Adrenal gland (tissue), 5 donors: ENCODE results near the gene NIPA2.

ENCODE experiments used
- CTCF ChIP-seq, 6 experiments: fragments of 450-650 bp in 4 of 6; fragments of 200-600 bp in 2 of 6; sonication (generic) in 1 of 6; IDR thresholded peaks; 1 replicate in 5 of 6; 2 replicates in 1 of 6; pipeline versions ENCODE4 v1.5.1 to v1.8.0; 2016 to 2021; ENCODE audit warnings: antibody characterized with exemption in 6 of 6, mild to moderate bottlenecking in 2 of 6, moderate library complexity in 1 of 6
- POLR2A ChIP-seq, 2 donors: fragments of 450-650 bp; IDR thresholded peaks; one replicate each; pipeline ENCODE4 v1.6.1; 2017; ENCODE audit warnings: antibody characterized with exemption in 2 of 2, mild to moderate bottlenecking in 2 of 2, moderate library complexity in 1 of 2
- donor health status: DM: no; HTN: no; CAD: no.

GRCh38 chr15:22893881-22894280 lies 55.4 kb downstream of the NIPA2 start:
- TF ChIP-seq POLR2A (IDR thresholded peaks at IDR 0.05) (no peak), CTCF (IDR thresholded peaks at IDR 0.05) (no peak)
